Measurements from ENCODE around the gene GON4L. TPM values are rescaled to one million over a fixed set of nuclear protein-coding genes. Genes with fewer than 3 reads are reported as not detected.

The GON4L gene
- total RNA-seq, 1 donor from 2014 or later: 90.0 TPM

Other genes starting within 250 kb of the GON4L start
- gene MSTO1, start 247.0 kb downstream of the GON4L start, total RNA-seq (ENCODE audit: insufficient read depth, low replicate concordance): 7.9 TPM
- 266 TPM for gene YY1AP1, start 168.4 kb downstream of the GON4L start, total RNA-seq (ENCODE audit: insufficient read depth, low replicate concordance)
- gene DAP3, start 168.1 kb downstream of the GON4L start, total RNA-seq (ENCODE audit: insufficient read depth, low replicate concordance): 149 TPM
- 22.4 TPM for gene SYT11, start 2.4 kb upstream of the GON4L start, total RNA-seq (ENCODE audit: insufficient read depth, low replicate concordance)
- gene RIT1, start 54.1 kb upstream of the GON4L start, total RNA-seq (ENCODE audit: insufficient read depth, low replicate concordance): 41.7 TPM
- gene KHDC4, start 77.2 kb upstream of the GON4L start, total RNA-seq (ENCODE audit: insufficient read depth, low replicate concordance): 40.7 TPM
- gene RXFP4, start 84.4 kb upstream of the GON4L start, total RNA-seq (ENCODE audit: insufficient read depth, low replicate concordance): 6.3 TPM
- 57.5 TPM for gene ARHGEF2, start 121.3 kb upstream of the GON4L start, total RNA-seq (ENCODE audit: insufficient read depth, low replicate concordance)
- 355 TPM for gene SSR2, start 163.7 kb upstream of the GON4L start, total RNA-seq (ENCODE audit: insufficient read depth, low replicate concordance)
- 5.3 TPM for gene UBQLN4, start 196.6 kb upstream of the GON4L start, total RNA-seq (ENCODE audit: insufficient read depth, low replicate concordance)
- gene LAMTOR2, start 197.6 kb upstream of the GON4L start, total RNA-seq (ENCODE audit: insufficient read depth, low replicate concordance): 17.6 TPM
- 2.2 TPM for gene RAB25, start 203.9 kb upstream of the GON4L start, total RNA-seq (ENCODE audit: insufficient read depth, low replicate concordance)
- 4.6 TPM for gene MEX3A, start 225.3 kb upstream of the GON4L start, total RNA-seq (ENCODE audit: insufficient read depth, low replicate concordance)